WERI-Rb-1 (cell line): Measurements from ENCODE around the gene TMEM88.

ENCODE experiments used
- DNase-seq: peaks from one replicate; pipeline ENCODE4 v3.0.0-alpha.2; 2020
- H3K27ac ChIP-seq: fragments of 250-450 bp; sonication (Bioruptor Pico); 2 replicates; pipeline ENCODE4 v1.5.1; 2020; ENCODE audit warnings: mild to moderate bottlenecking, moderate library complexity
- H3K27me3 ChIP-seq: fragments of 250-450 bp; sonication (Bioruptor Pico); 2 replicates; pipeline ENCODE4 v1.5.1; 2021; ENCODE audit warnings: mild to moderate bottlenecking, low read depth, moderate library complexity; ENCODE audit not compliant: insufficient read depth, severe bottlenecking
- H3K36me3 ChIP-seq: fragments of 250-450 bp; sonication (Bioruptor Pico); 2 replicates; pipeline ENCODE4 v1.5.1; 2020; ENCODE audit warnings: mild to moderate bottlenecking, moderate library complexity
- H3K4me3 ChIP-seq: 2 replicates; pipeline ENCODE4 v1.5.1; 2011; ENCODE audit warnings: low read depth, mild to moderate bottlenecking, control low read depth, low read length
- H3K9me3 ChIP-seq: fragments of 250-450 bp; sonication (Bioruptor Pico); 2 replicates; pipeline ENCODE4 v1.5.1; 2021; ENCODE audit warnings: mild to moderate bottlenecking, moderate library complexity; ENCODE audit not compliant: severe bottlenecking
- CTCF ChIP-seq: IDR thresholded peaks from 2 replicates; pipeline ENCODE4 v1.5.1; 2011; ENCODE audit warnings: low read depth, mild to moderate bottlenecking, control low read depth, inconsistent platforms, low read length

Gene TMEM88

GRCh38 chr17:7852262-7852670 is 2.6 kb upstream of the TMEM88 start:
- no peak overlapping the region for H3K27ac ChIP-seq
- no peaks in the 10 kb centered on the region for H3K9me3 ChIP-seq
- H3K4me3 ChIP-seq = no peak overlapping the region
- TF ChIP-seq CTCF = no peak
- H3K36me3 ChIP-seq = peaks cover 52% of the 10 kb centered on the region
- no peak for DNase-seq
- no peaks in the 10 kb centered on the region for H3K27me3 ChIP-seq

DNA sequence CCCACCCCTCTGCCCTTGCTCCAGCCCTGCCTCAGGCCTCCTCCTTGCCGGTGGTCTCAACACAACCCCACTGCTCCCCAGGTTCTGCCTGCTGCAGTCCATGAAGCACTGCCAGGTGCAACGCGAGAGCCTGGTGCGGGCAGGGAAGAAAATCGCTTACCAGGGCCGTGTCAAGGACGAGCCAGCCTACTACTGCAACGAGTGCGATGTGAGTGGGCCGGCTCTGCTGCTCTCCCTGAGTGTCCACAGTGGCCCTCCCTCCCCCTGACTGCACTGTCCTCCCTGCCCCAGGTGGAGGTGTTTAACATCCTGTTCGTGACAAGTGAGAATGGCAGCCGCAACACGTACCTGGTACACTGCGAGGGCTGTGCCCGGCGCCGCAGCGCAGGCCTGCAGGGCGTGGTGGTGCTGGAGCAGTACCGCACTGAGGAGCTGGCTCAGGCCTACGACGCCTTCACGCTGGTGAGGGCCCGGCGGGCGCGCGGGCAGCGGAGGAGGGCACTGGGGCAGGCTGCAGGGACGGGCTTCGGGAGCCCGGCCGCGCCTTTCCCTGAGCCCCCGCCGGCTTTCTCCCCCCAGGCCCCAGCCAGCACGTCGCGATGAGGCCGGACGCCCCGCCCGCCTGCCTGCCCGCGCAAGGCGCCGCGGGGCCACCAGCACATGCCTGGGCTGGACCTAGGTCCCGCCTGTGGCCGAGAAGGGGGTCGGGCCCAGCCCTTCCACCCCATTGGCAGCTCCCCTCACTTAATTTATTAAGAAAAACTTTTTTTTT is 1.8 kb upstream of the TMEM88 start:
- peaks cover 50% of the 10 kb centered on the region for H3K36me3 ChIP-seq
- H3K4me3 ChIP-seq = no peak overlapping the region
- no peaks in the 10 kb centered on the region for H3K27me3 ChIP-seq
- DNase-seq = no peak
- H3K9me3 ChIP-seq = no peaks in the 10 kb centered on the region
- no peak overlapping the region for H3K27ac ChIP-seq
- TF ChIP-seq CTCF = no peak

DNA sequence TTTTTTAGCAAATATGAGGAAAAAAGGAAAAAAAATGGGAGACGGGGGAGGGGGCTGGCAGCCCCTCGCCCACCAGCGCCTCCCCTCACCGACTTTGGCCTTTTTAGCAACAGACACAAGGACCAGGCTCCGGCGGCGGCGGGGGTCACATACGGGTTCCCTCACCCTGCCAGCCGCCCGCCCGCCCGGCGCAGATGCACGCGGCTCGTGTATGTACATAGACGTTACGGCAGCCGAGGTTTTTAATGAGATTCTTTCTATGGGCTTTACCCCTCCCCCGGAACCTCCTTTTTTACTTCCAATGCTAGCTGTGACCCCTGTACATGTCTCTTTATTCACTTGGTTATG is 1.2 kb upstream of the TMEM88 start:
- DNase-seq = no peak
- Histone ChIP-seq H3K27ac (no peak overlapping the region), H3K4me3 (no peak overlapping the region), H3K36me3 (peaks cover 48% of the 10 kb centered on the region), H3K9me3 (no peaks in the 10 kb centered on the region), H3K27me3 (no peaks in the 10 kb centered on the region)
- TF ChIP-seq CTCF = no peak

DNA sequence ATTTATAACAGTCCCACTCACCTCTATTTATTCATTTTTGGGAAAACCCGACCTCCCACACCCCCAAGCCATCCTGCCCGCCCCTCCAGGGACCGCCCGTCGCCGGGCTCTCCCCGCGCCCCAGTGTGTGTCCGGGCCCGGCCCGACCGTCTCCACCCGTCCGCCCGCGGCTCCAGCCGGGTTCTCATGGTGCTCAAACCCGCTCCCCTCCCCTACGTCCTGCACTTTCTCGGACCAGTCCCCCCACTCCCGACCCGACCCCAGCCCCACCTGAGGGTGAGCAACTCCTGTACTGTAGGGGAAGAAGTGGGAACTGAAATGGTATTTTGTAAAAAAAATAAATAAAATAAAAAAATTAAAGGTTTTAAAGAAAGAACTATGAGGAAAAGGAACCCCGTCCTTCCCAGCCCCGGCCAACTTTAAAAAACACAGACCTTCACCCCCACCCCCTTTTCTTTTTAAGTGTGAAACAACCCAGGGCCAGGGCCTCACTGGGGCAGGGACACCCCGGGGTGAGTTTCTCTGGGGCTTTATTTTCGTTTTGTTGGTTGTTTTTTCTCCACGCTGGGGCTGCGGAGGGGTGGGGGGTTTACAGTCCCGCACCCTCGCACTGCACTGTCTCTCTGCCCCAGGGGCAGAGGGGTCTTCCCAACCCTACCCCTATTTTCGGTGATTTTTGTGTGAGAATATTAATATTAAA is 638 bp upstream of the TMEM88 start:
- H3K36me3 ChIP-seq = peaks cover 44% of the 10 kb centered on the region
- no peaks in the 10 kb centered on the region for H3K27me3 ChIP-seq
- TF ChIP-seq CTCF = no peak
- no peaks in the 10 kb centered on the region for H3K9me3 ChIP-seq
- DNase-seq = no peak
- H3K4me3 ChIP-seq = no peak overlapping the region
- H3K27ac ChIP-seq = no peak overlapping the region

DNA sequence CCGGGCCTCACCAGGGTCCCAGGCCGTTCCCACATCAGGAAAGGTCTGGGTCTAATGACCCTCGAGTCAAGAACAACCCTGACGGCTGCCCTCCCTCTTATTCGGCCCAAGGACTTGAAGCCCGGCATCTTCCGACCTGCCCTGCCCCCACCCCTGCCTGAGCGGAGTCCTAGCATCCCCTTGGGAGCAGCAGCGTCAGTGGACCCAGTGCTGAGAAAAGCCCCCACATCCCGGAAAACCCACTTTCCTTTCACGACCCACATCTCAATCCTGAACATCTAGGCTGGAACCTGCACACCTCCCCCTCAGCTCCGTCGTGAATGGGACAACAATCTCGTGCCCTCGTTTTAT is 769 bp downstream of the TMEM88 start:
- peaks cover 36% of the 10 kb centered on the region for H3K36me3 ChIP-seq
- no peaks in the 10 kb centered on the region for H3K27me3 ChIP-seq
- no peak overlapping the region; the same call in 1 of the 2 replicates for H3K4me3 ChIP-seq
- H3K27ac ChIP-seq = peak overlapping the region; percentile 98
- DNase-seq = no peak
- no peaks in the 10 kb centered on the region for H3K9me3 ChIP-seq
- no peak for TF ChIP-seq CTCF
